MM.1S (cell line): Measurements from ENCODE around the gene MVB12A.

Experiments used
- CTCF ChIP-seq: fragments of 300-600 bp; sonication (generic); IDR thresholded peaks from 2 replicates; pipeline ENCODE4 v1.5.1; 2016; ENCODE audit warnings: antibody characterized with exemption, low read length, mixed read lengths
- EZH2 ChIP-seq: fragments of 300-600 bp; sonication (generic); optimal IDR thresholded peaks from 2 replicates; pipeline ENCODE3; 2017; ENCODE audit warnings: low read depth, mild to moderate bottlenecking, antibody characterized with exemption, low read length, mixed read lengths
- EZH2phosphoT487 ChIP-seq: fragments of 300-600 bp; sonication (generic); IDR thresholded peaks from 2 replicates; pipeline ENCODE4 v1.6.1; 2018; ENCODE audit warnings: antibody characterized with exemption, low read length

GRCh38 chr19:17401628-17402027 lies 18.2 kb upstream of the MVB12A start:
- no peak for TF ChIP-seq EZH2
- TF ChIP-seq CTCF: no peak
- no peak for TF ChIP-seq EZH2phosphoT487
